Measurements from ENCODE around the gene DENND4C.
"Not testable (repeated sequence)": the region's sequence is repeated elsewhere in the genome, so short reads cannot be mapped to it uniquely, and the experiment has no call there.

DENND4C gene

GRCh38 chr9:19386502-19387044 lies 156.1 kb downstream of the DENND4C start:
- ATAC-seq, result no peak
- Mint-ChIP-seq H3K4me1 (no peaks in the 10 kb centered on the region), H3K4me3 (no peak overlapping the region), H3K36me3 (no peaks in the 10 kb centered on the region), H3K9me3 (no peaks in the 10 kb centered on the region), H3K27ac (no peak overlapping the region)
- DNase-seq (ENCODE audit: low spot score in 2 of 2), result no peak

- no peak overlapping the region for H3K4me3 Mint-ChIP-seq
- DNase-seq (ENCODE audit: low spot score in 2 of 2) (no peak), ATAC-seq (no peak)
- no peaks in the 10 kb centered on the region for H3K9me3 Mint-ChIP-seq
- H3K36me3 Mint-ChIP-seq, result no peaks in the 10 kb centered on the region
- H3K4me1 Mint-ChIP-seq, result no peaks in the 10 kb centered on the region
- H3K27ac Mint-ChIP-seq, result no peak overlapping the region
Observed at GRCh38 chr9:19387317-19387716, 156.8 kb downstream of the DENND4C start.

DNA sequence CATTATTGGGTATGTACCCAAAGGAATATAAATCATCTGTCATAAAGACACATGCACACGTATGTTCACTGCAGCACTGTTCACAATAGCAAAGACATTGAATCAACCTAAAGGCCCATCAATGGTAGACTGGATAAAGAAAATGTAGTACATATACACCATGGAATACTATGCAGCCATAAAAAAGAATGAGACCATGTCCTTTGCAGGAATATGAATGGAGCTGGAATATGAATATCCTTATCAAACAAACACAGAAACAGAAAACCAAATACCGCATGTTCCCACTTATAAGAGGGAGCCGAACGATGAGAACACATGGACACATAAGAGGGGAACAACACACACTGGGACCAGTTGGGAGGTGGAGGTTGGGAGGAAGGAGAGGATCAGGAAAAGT lies 159.0 kb downstream of the DENND4C start:
- H3K27ac Mint-ChIP-seq, H3K36me3 Mint-ChIP-seq, ATAC-seq: not testable (repeated sequence)

DNA sequence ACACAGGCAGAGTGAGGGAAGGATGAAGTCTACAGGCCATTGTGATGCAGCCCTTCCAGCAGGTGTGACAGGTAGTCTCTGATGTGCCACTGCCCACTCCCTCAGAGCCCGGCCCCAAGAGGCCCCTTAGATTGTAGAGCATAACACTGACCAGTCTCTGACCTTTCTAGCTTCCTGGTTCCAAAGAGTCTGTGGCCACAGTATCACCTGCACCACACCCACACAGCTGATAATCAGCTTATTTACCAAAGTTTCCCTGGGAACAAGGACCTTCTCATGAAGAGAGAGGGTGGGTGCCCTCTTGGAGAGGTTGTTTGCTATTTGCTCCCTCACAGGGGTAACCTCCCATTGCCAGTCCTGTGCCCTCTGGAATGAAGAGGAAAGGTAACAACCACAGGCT lies 167.4 kb downstream of the DENND4C start:
- no peaks in the 10 kb centered on the region for H3K36me3 Mint-ChIP-seq
- no peak overlapping the region for H3K27ac Mint-ChIP-seq
- no peaks in the 10 kb centered on the region for H3K4me1 Mint-ChIP-seq
- no peak overlapping the region for H3K4me3 Mint-ChIP-seq
- ATAC-seq (no peak), DNase-seq (ENCODE audit: low spot score in 2 of 2) (no peak)
- no peaks in the 10 kb centered on the region for H3K9me3 Mint-ChIP-seq

More for the DNA sequence above, 159.0 kb downstream of the DENND4C start:
- H3K9me3 Mint-ChIP-seq; H3K4me1 Mint-ChIP-seq; DNase-seq (ENCODE audit: low spot score in 2 of 2); H3K4me3 Mint-ChIP-seq: not testable (repeated sequence)

GRCh38 chr9:19403231-19403630 lies 172.7 kb downstream of the DENND4C start:
- H3K36me3 Mint-ChIP-seq; H3K9me3 Mint-ChIP-seq; H3K4me3 Mint-ChIP-seq; ATAC-seq; H3K4me1 Mint-ChIP-seq; DNase-seq (ENCODE audit: low spot score in 2 of 2); H3K27ac Mint-ChIP-seq: not testable (repeated sequence)

DNA sequence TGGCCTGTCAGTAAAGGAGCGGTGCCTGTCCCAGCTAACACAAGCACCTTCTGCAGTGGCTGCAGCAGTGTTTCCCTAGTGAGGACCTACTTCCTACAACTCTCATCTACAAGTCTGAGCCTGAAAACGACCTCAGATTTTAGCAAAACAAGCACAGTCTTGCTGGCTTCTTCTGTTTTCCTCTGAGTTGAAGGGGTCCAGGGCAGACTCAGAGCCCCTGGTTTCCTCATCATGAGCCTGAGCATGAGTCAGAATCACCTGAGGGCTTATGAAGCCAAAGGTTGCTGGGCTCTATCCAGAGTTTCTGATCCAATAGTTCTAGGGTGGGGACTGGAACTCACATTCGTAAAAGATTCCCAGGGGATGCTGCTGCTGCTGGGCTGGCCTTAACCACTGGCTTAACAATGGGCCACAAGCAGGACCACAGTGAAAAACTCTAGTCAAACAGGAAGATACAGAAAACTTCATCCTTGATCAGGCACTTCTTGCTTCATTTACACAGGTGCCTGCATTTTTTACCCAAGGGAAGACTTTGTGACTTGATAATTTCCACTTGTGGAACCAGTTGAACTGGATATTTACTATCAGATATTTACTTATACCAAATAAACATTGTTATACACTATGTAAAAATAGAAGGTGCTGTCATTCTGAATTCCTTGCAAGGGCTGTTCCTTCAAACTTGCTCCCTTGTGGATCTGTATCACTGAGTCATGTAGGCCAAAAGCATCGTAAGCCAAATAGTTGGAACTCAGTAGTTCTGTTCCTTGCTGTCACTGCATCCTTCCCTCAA lies 174.0 kb downstream of the DENND4C start:
- H3K27ac Mint-ChIP-seq, result no peak overlapping the region
- DNase-seq (ENCODE audit: low spot score in 2 of 2) (no peak), ATAC-seq (no peak)
- H3K9me3 Mint-ChIP-seq, result no peaks in the 10 kb centered on the region
- H3K4me3 Mint-ChIP-seq, result no peak overlapping the region
- H3K36me3 Mint-ChIP-seq, result no peaks in the 10 kb centered on the region
- H3K4me1 Mint-ChIP-seq, result peaks cover 3% of the 10 kb centered on the region

GRCh38 chr9:19405771-19406170 lies 175.3 kb downstream of the DENND4C start:
- no peaks in the 10 kb centered on the region for H3K9me3 Mint-ChIP-seq
- H3K36me3 Mint-ChIP-seq, result no peaks in the 10 kb centered on the region
- H3K27ac Mint-ChIP-seq, result no peak overlapping the region
- H3K4me3 Mint-ChIP-seq, result no peak overlapping the region
- DNase-seq (ENCODE audit: low spot score in 2 of 2) (no peak), ATAC-seq (no peak)
- H3K4me1 Mint-ChIP-seq, result peaks cover 11% of the 10 kb centered on the region

GRCh38 chr9:19408316-19408692 lies 177.8 kb downstream of the DENND4C start:
- ATAC-seq, result peak; percentile 1
- H3K9me3 Mint-ChIP-seq, result no peaks in the 10 kb centered on the region
- no peaks in the 10 kb centered on the region for H3K36me3 Mint-ChIP-seq
- DNase-seq (ENCODE audit: low spot score in 2 of 2), result no peak
- peak overlapping the region; percentile 97 for H3K4me3 Mint-ChIP-seq
- H3K27ac Mint-ChIP-seq, result peak overlapping the region; percentile 60
- peaks cover 11% of the 10 kb centered on the region for H3K4me1 Mint-ChIP-seq

GRCh38 chr9:19408693-19409400 lies 178.4 kb downstream of the DENND4C start, which contains the start of gene ACER2:
TSS of gene ACER2 (plus strand) at chr9:19409009. CDS start at chr9:19409085, 76 bp downstream.
- H3K36me3 Mint-ChIP-seq, result no peaks in the 10 kb centered on the region
- peaks cover 11% of the 10 kb centered on the region for H3K4me1 Mint-ChIP-seq
- H3K4me3 Mint-ChIP-seq, result peak within 1 kb of the TSS; percentile 97
- peak within 1 kb of the TSS; percentile 88 for H3K27ac Mint-ChIP-seq
- no peaks in the 10 kb centered on the region for H3K9me3 Mint-ChIP-seq
- DNase-seq (ENCODE audit: low spot score in 2 of 2) (peak; percentile 97 to 98), ATAC-seq (peak; percentile 94)

- ATAC-seq, result no peak
- H3K36me3 Mint-ChIP-seq, result no peaks in the 10 kb centered on the region
- no peaks in the 10 kb centered on the region for H3K9me3 Mint-ChIP-seq
- peak overlapping the region; percentile 88 for H3K27ac Mint-ChIP-seq
- H3K4me3 Mint-ChIP-seq, result peak overlapping the region; percentile 97
- H3K4me1 Mint-ChIP-seq, result peaks cover 11% of the 10 kb centered on the region
- no peak for DNase-seq (ENCODE audit: low spot score in 2 of 2)
Observed at GRCh38 chr9:19409401-19410194, 179.1 kb downstream of the DENND4C start.

- peaks cover 11% of the 10 kb centered on the region for H3K4me1 Mint-ChIP-seq
Observed at GRCh38 chr9:19410195-19410503, 179.7 kb downstream of the DENND4C start.

DNA sequence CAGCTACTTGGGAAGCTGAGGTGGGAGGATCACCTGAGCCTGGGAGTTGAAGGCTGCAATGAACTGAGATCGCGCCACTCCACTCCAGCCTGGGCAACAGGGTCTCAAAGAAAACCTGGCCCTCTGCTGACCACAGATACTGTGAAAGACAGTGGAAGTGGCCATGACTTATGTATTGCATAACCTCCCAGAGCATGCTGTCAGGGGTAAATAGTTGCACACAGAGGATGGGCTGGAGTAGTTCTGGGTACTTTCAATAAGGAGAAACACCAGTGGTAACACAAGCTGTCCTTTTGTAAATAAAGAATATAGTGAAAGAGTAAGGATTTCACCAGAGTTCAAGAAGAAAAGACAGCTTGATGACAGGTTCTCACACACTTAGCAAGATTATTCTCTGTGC lies 180.1 kb downstream of the DENND4C start:
- Mint-ChIP-seq H3K36me3 (no peaks in the 10 kb centered on the region), H3K4me1 (peaks cover 11% of the 10 kb centered on the region), H3K27ac (no peak overlapping the region), H3K4me3 (peak overlapping the region; percentile 97), H3K9me3 (no peaks in the 10 kb centered on the region)
- DNase-seq (ENCODE audit: low spot score in 2 of 2) (no peak), ATAC-seq (no peak)

More at GRCh38 chr9:19410195-19410503, 179.7 kb downstream of the DENND4C start:
- Mint-ChIP-seq H3K27ac (no peak overlapping the region), H3K4me3 (peak overlapping the region; percentile 97), H3K36me3 (no peaks in the 10 kb centered on the region), H3K9me3 (no peaks in the 10 kb centered on the region)
- no peak for DNase-seq (ENCODE audit: low spot score in 2 of 2)
- no peak for ATAC-seq

- Mint-ChIP-seq H3K4me3 (no peak overlapping the region), H3K36me3 (no peaks in the 10 kb centered on the region), H3K27ac (no peak overlapping the region), H3K4me1 (peaks cover 11% of the 10 kb centered on the region), H3K9me3 (no peaks in the 10 kb centered on the region)
- ATAC-seq (no peak), DNase-seq (ENCODE audit: low spot score in 2 of 2) (no peak)
Observed at GRCh38 chr9:19411316-19411715, 180.8 kb downstream of the DENND4C start.

DNA sequence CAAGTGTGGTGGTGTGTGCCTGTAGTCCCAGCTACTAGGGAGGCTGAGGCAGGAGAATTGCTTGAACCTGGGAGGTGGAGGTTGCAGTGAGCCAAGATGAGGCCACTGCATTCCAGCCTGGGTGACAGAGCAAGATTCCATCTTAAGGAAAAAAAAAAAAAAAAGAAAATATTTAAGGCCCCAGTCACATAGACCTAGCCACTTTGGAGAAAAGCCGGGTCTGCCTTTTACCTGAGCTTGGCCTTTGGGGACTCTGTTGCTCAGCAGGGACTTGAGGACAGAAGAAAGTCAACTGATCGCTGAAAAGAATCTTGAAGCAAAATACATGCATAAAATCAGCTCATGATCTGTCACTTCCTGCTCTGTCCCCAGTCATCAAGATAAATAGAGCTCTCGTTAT lies 183.0 kb downstream of the DENND4C start:
- H3K4me3 Mint-ChIP-seq; H3K36me3 Mint-ChIP-seq; DNase-seq (ENCODE audit: low spot score in 2 of 2); H3K27ac Mint-ChIP-seq; H3K9me3 Mint-ChIP-seq; ATAC-seq: not testable (repeated sequence)
- peaks cover 11% of the 10 kb centered on the region for H3K4me1 Mint-ChIP-seq

DNA sequence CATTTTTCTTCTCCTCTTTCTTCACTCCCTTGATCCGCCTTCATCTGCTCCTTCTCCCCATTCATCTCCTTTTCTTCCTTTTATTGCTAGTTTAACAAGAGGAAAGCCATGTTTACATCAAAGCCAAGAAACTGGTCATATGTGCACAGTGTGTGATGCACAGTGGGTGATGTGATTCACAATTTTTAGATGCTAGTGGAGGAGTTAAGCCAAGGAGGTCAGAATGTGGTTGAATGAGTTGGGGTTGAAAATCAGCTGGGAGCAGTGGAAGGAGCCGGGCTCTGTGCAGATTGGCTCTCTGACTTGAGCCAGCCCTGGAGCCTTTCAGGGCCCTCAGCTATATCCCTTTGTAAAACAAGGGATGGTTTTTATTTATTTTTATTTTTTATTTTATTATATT lies 185.7 kb downstream of the DENND4C start:
- ATAC-seq (no peak), DNase-seq (ENCODE audit: low spot score in 2 of 2) (no peak)
- no peak overlapping the region for H3K27ac Mint-ChIP-seq
- H3K4me1 Mint-ChIP-seq, result no peaks in the 10 kb centered on the region
- no peaks in the 10 kb centered on the region for H3K9me3 Mint-ChIP-seq
- no peak overlapping the region for H3K4me3 Mint-ChIP-seq
- H3K36me3 Mint-ChIP-seq, result no peaks in the 10 kb centered on the region

Measured in stimulated activated effector memory CD8-positive, alpha-beta T cell treated with anti-CD3 and anti-CD28 coated beads, Interleukin-12 subunit alpha, Interleukin-12 subunit beta, amount 100 ng/mL, for 72 hours (primary cell).